Fibroblast of lung (primary cell): ENCODE data around the gene FBXL17. TPM values are rescaled to one million over a fixed set of nuclear protein-coding genes. Genes with fewer than 3 reads are reported as not detected.
A peak's percentile ranks its signal among the peaks of the same experiment; 100 is the strongest.

Source experiments
- DNase-seq, 2 donors: peaks; one replicate each; pipeline versions ENCODE4 v3.0.0 to v3.0.0-alpha.2; 2010; ENCODE audit warnings: low read depth in 2 of 2
- H2AFZ ChIP-seq: 2 replicates; pipeline ENCODE4 v1.5.1; 2012; ENCODE audit warnings: low read length, control low read depth, inconsistent platforms
- H3K27ac ChIP-seq: 2 replicates; pipeline ENCODE4 v1.5.1; 2011; ENCODE audit warnings: low read length, control low read depth; ENCODE audit not compliant: insufficient read depth
- H3K27me3 ChIP-seq: 2 replicates; pipeline ENCODE4 v1.5.1; 2011; ENCODE audit warnings: mild to moderate bottlenecking, low read length; ENCODE audit not compliant: control insufficient read depth, insufficient read depth
- H3K36me3 ChIP-seq: 2 replicates; pipeline ENCODE4 v1.5.1; 2011; ENCODE audit warnings: low read length; ENCODE audit not compliant: control insufficient read depth, insufficient read depth
- H3K4me1 ChIP-seq: 2 replicates; pipeline ENCODE4 v1.5.1; 2011; ENCODE audit warnings: low read length; ENCODE audit not compliant: control insufficient read depth, insufficient read depth; ENCODE audit errors: extremely low read depth
- H3K4me2 ChIP-seq: 2 replicates; pipeline ENCODE4 v1.5.1; 2011; ENCODE audit warnings: low read length, control low read depth; ENCODE audit not compliant: insufficient read depth; ENCODE audit errors: extremely low read depth
- H3K4me3 ChIP-seq, 4 experiments: fragments of 200-600 bp in 1 of 4; sonication (generic) in 1 of 4; replicated peaks in 1 of 4; 2 replicates each; pipeline ENCODE4 v1.5.1; 2011 to 2016; ENCODE audit warnings: low read length in 4 of 4, low read depth in 3 of 4, mild to moderate bottlenecking in 3 of 4, control low read depth in 2 of 4, inconsistent platforms in 1 of 4, mixed read lengths in 1 of 4; ENCODE audit not compliant: insufficient read depth in 1 of 4; ENCODE audit errors: control extremely low read depth in 1 of 4
- H3K79me2 ChIP-seq: 2 replicates; pipeline ENCODE4 v1.5.1; 2012; ENCODE audit warnings: mild to moderate bottlenecking, low read length, inconsistent platforms; ENCODE audit not compliant: control insufficient read depth, insufficient read depth
- H3K9ac ChIP-seq: 2 replicates; pipeline ENCODE4 v1.5.1; 2011; ENCODE audit warnings: mild to moderate bottlenecking, low read length, control low read depth; ENCODE audit not compliant: insufficient read depth
- H3K9me3 ChIP-seq: 2 replicates; pipeline ENCODE4 v1.5.1; 2012; ENCODE audit warnings: low read depth, low read length; ENCODE audit not compliant: control insufficient read depth, insufficient read depth
- H4K20me1 ChIP-seq: 2 replicates; pipeline ENCODE4 v1.5.1; 2011; ENCODE audit warnings: low read length; ENCODE audit not compliant: control insufficient read depth, insufficient read depth; ENCODE audit errors: extremely low read depth
- CTCF ChIP-seq, 2 donors: IDR thresholded peaks in 1 of 2; conservative IDR thresholded peaks in 1 of 2; 1 replicate in 1 of 2; 2 replicates in 1 of 2; pipeline ENCODE4 v1.5.1; 2011 to 2012; ENCODE audit warnings: low read length in 2 of 2, control low read depth in 1 of 2, inconsistent platforms in 1 of 2, low read depth in 1 of 2, mild to moderate bottlenecking in 1 of 2
- EZH2 ChIP-seq: IDR thresholded peaks from 2 replicates; pipeline ENCODE4 v1.5.1; 2012; ENCODE audit warnings: low read length, control low read depth, mild to moderate bottlenecking; ENCODE audit errors: missing control alignments
- polyA plus RNA-seq, 2 donors: library from polyadenylated mRNA; depleted of rRNA in 1 of 2; stranded (reverse) in 1 of 2; unstranded in 1 of 2; fragments of >200 nt; gene quantifications; 2 replicates each; pipeline ENCODE4 v1.2.1, GENCODE V29; 2011 to 2012; ENCODE audit warnings: missing spikeins in 1 of 2
- total RNA-seq: library from RNA; depleted of rRNA; stranded (reverse); fragments of >200 nt; gene quantifications from 2 replicates; pipeline ENCODE4 v1.2.1, GENCODE V29; 2014

The FBXL17 gene
- total and polyA plus RNA-seq, 2 donors (not counting 1 experiment from before 2014, with no cell fraction given) = 7.1 to 8.3 TPM

- H3K36me3 ChIP-seq = no peaks in the 10 kb centered on the region
- H3K4me2 ChIP-seq = no peak overlapping the region
- TF ChIP-seq EZH2 = no peak
- TF ChIP-seq CTCF (conservative IDR thresholded peaks at IDR 0.05 in 1 of 2, IDR thresholded peaks at IDR 0.05 in 1 of 2; ENCODE audit: low read depth in 1 of 2, low read length in 2 of 2) = no peak
- H3K9me3 ChIP-seq = no peaks in the 10 kb centered on the region
- H4K20me1 ChIP-seq = no peaks in the 10 kb centered on the region
- no peaks in the 10 kb centered on the region for H3K4me1 ChIP-seq
- no peak overlapping the region for H3K27ac ChIP-seq
- no peak overlapping the region for H3K9ac ChIP-seq
- H3K4me3 ChIP-seq = no peak overlapping the region
- DNase-seq = no peak
- no peak overlapping the region for H2AFZ ChIP-seq
- H3K27me3 ChIP-seq = no peaks in the 10 kb centered on the region
- H3K79me2 ChIP-seq = no peaks in the 10 kb centered on the region
These were observed 380.7 kb downstream of the FBXL17 start for GRCh38 chr5:108001222-108001621.

GRCh38 chr5:107997338-107997980, 384.4 kb downstream of the FBXL17 start:
- H3K4me3 ChIP-seq = no peak overlapping the region
- no peak overlapping the region for H3K9ac ChIP-seq
- H3K4me2 ChIP-seq = no peak overlapping the region
- H3K4me1 ChIP-seq = no peaks in the 10 kb centered on the region
- no peaks in the 10 kb centered on the region for H3K36me3 ChIP-seq
- H3K27ac ChIP-seq = no peak overlapping the region
- no peaks in the 10 kb centered on the region for H3K27me3 ChIP-seq
- H2AFZ ChIP-seq = no peak overlapping the region
- no peaks in the 10 kb centered on the region for H4K20me1 ChIP-seq
- DNase-seq = peak; percentile 23 to 78
- no peaks in the 10 kb centered on the region for H3K79me2 ChIP-seq
- TF ChIP-seq EZH2 (no peak), CTCF (conservative IDR thresholded peaks at IDR 0.05 in 1 of 2, IDR thresholded peaks at IDR 0.05 in 1 of 2; ENCODE audit: low read depth in 1 of 2, low read length in 2 of 2) (no peak)
- H3K9me3 ChIP-seq = no peaks in the 10 kb centered on the region

- H3K9ac ChIP-seq = no peak overlapping the region
- no peak overlapping the region for H2AFZ ChIP-seq
- H3K4me1 ChIP-seq = no peaks in the 10 kb centered on the region
- H3K79me2 ChIP-seq = no peaks in the 10 kb centered on the region
- DNase-seq = no peak
- no peak overlapping the region for H3K4me3 ChIP-seq
- TF ChIP-seq EZH2 (no peak), CTCF (conservative IDR thresholded peaks at IDR 0.05 in 1 of 2, IDR thresholded peaks at IDR 0.05 in 1 of 2; ENCODE audit: low read depth in 1 of 2, low read length in 2 of 2) (no peak)
- H3K36me3 ChIP-seq = no peaks in the 10 kb centered on the region
- H4K20me1 ChIP-seq = no peaks in the 10 kb centered on the region
- no peaks in the 10 kb centered on the region for H3K27me3 ChIP-seq
- H3K9me3 ChIP-seq = no peaks in the 10 kb centered on the region
- H3K4me2 ChIP-seq = no peak overlapping the region
- H3K27ac ChIP-seq = no peak overlapping the region
These were observed 388.6 kb downstream of the FBXL17 start for GRCh38 chr5:107993341-107993740.
